Neural progenitor cell (in vitro differentiated cells): ENCODE data around the gene HHAT.

Experiments used
- EZH2 ChIP-seq: fragments of 200-600 bp; sonication (generic); IDR thresholded peaks from 2 replicates; pipeline ENCODE4 v1.6.1; 2017; ENCODE audit warnings: antibody characterized with exemption, mild to moderate bottlenecking, moderate library complexity
- EZH2phosphoT487 ChIP-seq: fragments of 200-600 bp; sonication (generic); IDR thresholded peaks from 2 replicates; pipeline ENCODE4 v1.6.1; 2017; ENCODE audit warnings: antibody characterized with exemption
- TF ChIP-seq, protein P1 (sequence below): fragments of 200-600 bp; sonication (generic); IDR thresholded peaks from 2 replicates; pipeline ENCODE4 v1.5.1; 2017; ENCODE audit warnings: antibody characterized with exemption, mild to moderate bottlenecking

DNA sequence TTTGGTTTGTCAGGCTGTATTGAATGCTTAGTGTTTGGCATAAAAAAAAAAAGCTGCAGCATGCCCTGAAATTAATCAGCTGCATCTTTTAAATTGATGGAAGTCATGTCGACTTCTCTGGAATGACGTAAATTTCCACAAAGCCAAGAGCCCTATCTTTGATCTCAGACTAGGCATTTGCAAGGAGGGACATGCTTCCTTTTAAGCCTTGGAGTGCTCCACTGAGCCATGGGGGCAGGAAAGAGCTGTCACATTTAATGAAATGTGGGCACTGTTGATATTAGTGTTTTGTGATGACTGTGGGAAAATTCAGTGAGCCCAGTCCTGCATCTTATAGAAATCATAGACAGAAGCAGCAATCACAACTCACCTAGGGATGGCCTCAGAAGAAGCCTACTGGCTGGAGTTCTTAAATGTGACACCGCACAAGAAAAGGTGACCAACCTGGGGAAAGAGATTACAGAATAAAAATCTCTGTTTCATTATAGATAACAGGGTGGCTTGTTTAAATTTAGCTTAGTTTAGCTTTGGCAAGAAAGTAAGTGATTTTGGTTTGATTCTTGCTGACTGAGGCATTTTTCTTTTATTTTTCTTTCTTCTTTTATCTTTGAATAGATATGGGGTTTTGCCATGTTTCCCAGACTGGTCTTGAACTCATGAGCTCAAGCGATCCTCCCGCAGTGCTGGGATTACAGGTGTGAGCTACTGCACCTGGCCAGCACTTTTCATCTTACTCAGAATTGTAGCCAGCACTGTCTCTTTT, 188.2 kb downstream of the HHAT start:
- TF ChIP-seq, protein P1, sequence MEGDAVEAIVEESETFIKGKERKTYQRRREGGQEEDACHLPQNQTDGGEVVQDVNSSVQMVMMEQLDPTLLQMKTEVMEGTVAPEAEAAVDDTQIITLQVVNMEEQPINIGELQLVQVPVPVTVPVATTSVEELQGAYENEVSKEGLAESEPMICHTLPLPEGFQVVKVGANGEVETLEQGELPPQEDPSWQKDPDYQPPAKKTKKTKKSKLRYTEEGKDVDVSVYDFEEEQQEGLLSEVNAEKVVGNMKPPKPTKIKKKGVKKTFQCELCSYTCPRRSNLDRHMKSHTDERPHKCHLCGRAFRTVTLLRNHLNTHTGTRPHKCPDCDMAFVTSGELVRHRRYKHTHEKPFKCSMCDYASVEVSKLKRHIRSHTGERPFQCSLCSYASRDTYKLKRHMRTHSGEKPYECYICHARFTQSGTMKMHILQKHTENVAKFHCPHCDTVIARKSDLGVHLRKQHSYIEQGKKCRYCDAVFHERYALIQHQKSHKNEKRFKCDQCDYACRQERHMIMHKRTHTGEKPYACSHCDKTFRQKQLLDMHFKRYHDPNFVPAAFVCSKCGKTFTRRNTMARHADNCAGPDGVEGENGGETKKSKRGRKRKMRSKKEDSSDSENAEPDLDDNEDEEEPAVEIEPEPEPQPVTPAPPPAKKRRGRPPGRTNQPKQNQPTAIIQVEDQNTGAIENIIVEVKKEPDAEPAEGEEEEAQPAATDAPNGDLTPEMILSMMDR = no peak
- no peak for TF ChIP-seq EZH2
- TF ChIP-seq EZH2phosphoT487 = no peak
